Measurements from ENCODE around the gene CYP11A1. TPM values are rescaled to one million over a fixed set of nuclear protein-coding genes. Genes with fewer than 3 reads are reported as not detected.

The CYP11A1 gene
- total RNA-seq, 1 experiment from 2014 or later = 1.7 TPM

DNA sequence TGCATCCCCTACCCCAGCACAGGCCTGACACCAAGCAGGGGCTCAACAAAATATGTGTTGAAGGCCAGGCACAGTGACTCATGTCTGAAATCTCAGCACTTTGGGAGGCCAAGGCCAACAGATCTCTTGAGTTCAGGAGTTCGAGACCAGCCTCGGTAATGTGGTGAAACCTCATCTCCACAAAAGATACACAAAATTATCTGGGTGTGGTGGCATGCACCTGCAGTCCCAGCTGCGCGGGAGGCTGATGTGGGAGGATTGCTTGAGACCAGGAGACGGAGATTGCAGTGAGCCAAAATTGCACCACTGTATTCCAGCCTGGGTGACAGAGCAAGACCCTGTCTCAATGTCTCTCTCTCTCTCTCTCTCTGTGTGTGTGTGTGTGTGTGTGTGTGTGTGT is 30.7 kb upstream of the CYP11A1 start:
- no peak overlapping the region for H3K4ac ChIP-seq (ENCODE audit: low read depth, low read length)

More for the DNA sequence above, 30.7 kb upstream of the CYP11A1 start:
- Histone ChIP-seq H3K4me2 (ENCODE audit: insufficient read depth, insufficient read length, low read length) (no peak overlapping the region), H2AK5ac (ENCODE audit: insufficient read length, low read length) (no peak overlapping the region), H4K8ac (replicated peaks; ENCODE audit: insufficient read length, low read depth, low read length) (no peak overlapping the region), H3K14ac (ENCODE audit: insufficient read depth, low read length) (no peak overlapping the region), H3K79me1 (ENCODE audit: insufficient read depth, low read depth, low read length, poor library complexity, severe bottlenecking) (no peaks in the 10 kb centered on the region), H3K4me1 (ENCODE audit: insufficient read depth, low read length) (peaks cover 5% of the 10 kb centered on the region; the same call in 1 of the 2 replicates), H4K5ac (ENCODE audit: insufficient read length, low read depth, low read length) (no peak overlapping the region), H3K56ac (ENCODE audit: insufficient read length, low read depth, low read length) (no peak overlapping the region), H2BK20ac (ENCODE audit: low read depth, low read length, poor library complexity, severe bottlenecking) (no peak overlapping the region), H4K20me1 (ENCODE audit: control insufficient read depth, insufficient read depth, insufficient read length) (no peaks in the 10 kb centered on the region), H2BK5ac (ENCODE audit: insufficient read length, low read length) (no peak overlapping the region), H3K79me2 (ENCODE audit: insufficient read depth, low read length) (no peaks in the 10 kb centered on the region), H3K27ac (ENCODE audit: insufficient read length, low read depth, low read length) (no peak overlapping the region), H3K23me2 (ENCODE audit: insufficient read length, low read depth, low read length, poor library complexity, severe bottlenecking) (no peaks in the 10 kb centered on the region), H3K9me3 (ENCODE audit: control insufficient read depth, low read depth, low read length) (no peaks in the 10 kb centered on the region), H2BK12ac (ENCODE audit: insufficient read length, low read depth, low read length) (no peak overlapping the region), H3K27me3 (ENCODE audit: insufficient read depth, low read length) (no peaks in the 10 kb centered on the region), H3T11ph (ENCODE audit: low read length) (no peak overlapping the region), H3K23ac (ENCODE audit: insufficient read length, low read depth, low read length) (no peak overlapping the region), H2BK120ac (ENCODE audit: low read depth, low read length, poor library complexity, severe bottlenecking) (no peak overlapping the region), H3K9ac (ENCODE audit: extremely low read depth, insufficient read length, low read length) (no peak overlapping the region), H3K18ac (ENCODE audit: insufficient read length, low read depth, low read length) (no peak overlapping the region), H4K91ac (ENCODE audit: insufficient read length, low read depth, low read length) (no peak overlapping the region), H2BK15ac (ENCODE audit: low read depth, low read length) (no peak overlapping the region), H2AFZ (ENCODE audit: low read length) (no peak overlapping the region)
- no CpG with 5 or more reads among the region's 5 CpGs for WGBS (ENCODE audit: extremely low coverage, insufficient read length, low lambda C conversion rate)
- no peaks in the 10 kb centered on the region for H3K36me3 Mint-ChIP-seq (ENCODE audit: insufficient read depth in 1 of 3, low read depth in 3 of 3)
- no peak overlapping the region for H3K4me3 Mint-ChIP-seq
- peaks cover 5% of the 10 kb centered on the region for H3K27me3 Mint-ChIP-seq (ENCODE audit: low read depth)
- TF ChIP-seq, protein P1, sequence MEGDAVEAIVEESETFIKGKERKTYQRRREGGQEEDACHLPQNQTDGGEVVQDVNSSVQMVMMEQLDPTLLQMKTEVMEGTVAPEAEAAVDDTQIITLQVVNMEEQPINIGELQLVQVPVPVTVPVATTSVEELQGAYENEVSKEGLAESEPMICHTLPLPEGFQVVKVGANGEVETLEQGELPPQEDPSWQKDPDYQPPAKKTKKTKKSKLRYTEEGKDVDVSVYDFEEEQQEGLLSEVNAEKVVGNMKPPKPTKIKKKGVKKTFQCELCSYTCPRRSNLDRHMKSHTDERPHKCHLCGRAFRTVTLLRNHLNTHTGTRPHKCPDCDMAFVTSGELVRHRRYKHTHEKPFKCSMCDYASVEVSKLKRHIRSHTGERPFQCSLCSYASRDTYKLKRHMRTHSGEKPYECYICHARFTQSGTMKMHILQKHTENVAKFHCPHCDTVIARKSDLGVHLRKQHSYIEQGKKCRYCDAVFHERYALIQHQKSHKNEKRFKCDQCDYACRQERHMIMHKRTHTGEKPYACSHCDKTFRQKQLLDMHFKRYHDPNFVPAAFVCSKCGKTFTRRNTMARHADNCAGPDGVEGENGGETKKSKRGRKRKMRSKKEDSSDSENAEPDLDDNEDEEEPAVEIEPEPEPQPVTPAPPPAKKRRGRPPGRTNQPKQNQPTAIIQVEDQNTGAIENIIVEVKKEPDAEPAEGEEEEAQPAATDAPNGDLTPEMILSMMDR (conservative IDR thresholded peaks at IDR 0.05) = no peak
- H3K4me1 Mint-ChIP-seq = peaks cover 15 to 23% of the 10 kb centered on the region in 2 experiments
- no peak overlapping the region; a peak in 2 of 7 replicates for H3K27ac Mint-ChIP-seq
- DNase-seq = no peak
- H3K9me3 Mint-ChIP-seq = no peaks in the 10 kb centered on the region
